Neural cell (in vitro differentiated cells): ENCODE measurements around the gene PKN2.

Experiments used
- CTCF ChIP-seq: fragments of 450-650 bp; IDR thresholded peaks from 2 replicates; pipeline ENCODE4 v1.5.1; 2014; ENCODE audit warnings: antibody characterized with exemption, mild to moderate bottlenecking, moderate library complexity; ENCODE audit not compliant: poor library complexity, severe bottlenecking
- EZH2 ChIP-seq: fragments of 200-600, 300-800 bp; shearing (Covaris generic), sonication (generic); IDR thresholded peaks from 2 replicates; pipeline ENCODE4 v1.6.1; 2014; ENCODE audit warnings: antibody characterized with exemption, low read length, borderline replicate concordance, mild to moderate bottlenecking; ENCODE audit not compliant: insufficient read depth, poor library complexity, severe bottlenecking
- MXI1 ChIP-seq: fragments of 450-650 bp; conservative IDR thresholded peaks from 2 replicates; pipeline ENCODE4 v1.6.1; 2014; ENCODE audit warnings: antibody characterized with exemption, mild to moderate bottlenecking; ENCODE audit not compliant: poor library complexity, severe bottlenecking
- POLR2AphosphoS5 ChIP-seq: IDR thresholded peaks from 2 replicates; pipeline ENCODE4 v1.6.1; 2012
- SMC3 ChIP-seq: fragments of 450-650 bp; conservative IDR thresholded peaks from 2 replicates; pipeline ENCODE4 v1.6.1; 2014; ENCODE audit warnings: antibody characterized with exemption, mild to moderate bottlenecking, moderate library complexity; ENCODE audit not compliant: poor library complexity
- TAF1 ChIP-seq: IDR thresholded peaks from 2 replicates; pipeline ENCODE4 v1.6.1; 2012; ENCODE audit warnings: low read depth
- TF ChIP-seq, protein P1 (sequence below): IDR thresholded peaks from 2 replicates; pipeline ENCODE4 v1.6.1; 2012; ENCODE audit warnings: borderline replicate concordance

GRCh38 chr1:88735382-88735781 is 51.3 kb downstream of the PKN2 start:
- TF ChIP-seq CTCF, result no peak
- no peak for TF ChIP-seq POLR2AphosphoS5
- TF ChIP-seq TAF1, result no peak
- no peak for TF ChIP-seq SMC3
- TF ChIP-seq, protein P1, sequence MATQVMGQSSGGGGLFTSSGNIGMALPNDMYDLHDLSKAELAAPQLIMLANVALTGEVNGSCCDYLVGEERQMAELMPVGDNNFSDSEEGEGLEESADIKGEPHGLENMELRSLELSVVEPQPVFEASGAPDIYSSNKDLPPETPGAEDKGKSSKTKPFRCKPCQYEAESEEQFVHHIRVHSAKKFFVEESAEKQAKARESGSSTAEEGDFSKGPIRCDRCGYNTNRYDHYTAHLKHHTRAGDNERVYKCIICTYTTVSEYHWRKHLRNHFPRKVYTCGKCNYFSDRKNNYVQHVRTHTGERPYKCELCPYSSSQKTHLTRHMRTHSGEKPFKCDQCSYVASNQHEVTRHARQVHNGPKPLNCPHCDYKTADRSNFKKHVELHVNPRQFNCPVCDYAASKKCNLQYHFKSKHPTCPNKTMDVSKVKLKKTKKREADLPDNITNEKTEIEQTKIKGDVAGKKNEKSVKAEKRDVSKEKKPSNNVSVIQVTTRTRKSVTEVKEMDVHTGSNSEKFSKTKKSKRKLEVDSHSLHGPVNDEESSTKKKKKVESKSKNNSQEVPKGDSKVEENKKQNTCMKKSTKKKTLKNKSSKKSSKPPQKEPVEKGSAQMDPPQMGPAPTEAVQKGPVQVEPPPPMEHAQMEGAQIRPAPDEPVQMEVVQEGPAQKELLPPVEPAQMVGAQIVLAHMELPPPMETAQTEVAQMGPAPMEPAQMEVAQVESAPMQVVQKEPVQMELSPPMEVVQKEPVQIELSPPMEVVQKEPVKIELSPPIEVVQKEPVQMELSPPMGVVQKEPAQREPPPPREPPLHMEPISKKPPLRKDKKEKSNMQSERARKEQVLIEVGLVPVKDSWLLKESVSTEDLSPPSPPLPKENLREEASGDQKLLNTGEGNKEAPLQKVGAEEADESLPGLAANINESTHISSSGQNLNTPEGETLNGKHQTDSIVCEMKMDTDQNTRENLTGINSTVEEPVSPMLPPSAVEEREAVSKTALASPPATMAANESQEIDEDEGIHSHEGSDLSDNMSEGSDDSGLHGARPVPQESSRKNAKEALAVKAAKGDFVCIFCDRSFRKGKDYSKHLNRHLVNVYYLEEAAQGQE, result no peak
- no peak for TF ChIP-seq EZH2
- no peak for TF ChIP-seq MXI1
